Smooth muscle cell (in vitro differentiated cells): ENCODE measurements around the gene HK1. TPM values are rescaled to one million over a fixed set of nuclear protein-coding genes. Genes with fewer than 3 reads are reported as not detected.

Experiments used
- DNase-seq: peaks from one replicate; lab custom pipeline; 2025; ENCODE audit not compliant: unreplicated experiment; lab: John Stamatoyannopoulos, UW
- H2AFZ ChIP-seq: fragments of 200-600 bp; sonication (generic); 2 replicates; pipeline ENCODE4 v1.6.0; 2016; ENCODE audit warnings: antibody characterized with exemption, low read depth, mild to moderate bottlenecking
- H3F3A ChIP-seq: fragments of 200-600 bp; sonication (generic); 2 replicates; pipeline ENCODE4 v1.6.0; 2017; ENCODE audit warnings: antibody characterized with exemption, low read depth
- H3K27ac ChIP-seq: fragments of 200-600 bp; sonication (generic); 2 replicates; pipeline ENCODE4 v1.5.1; 2016; ENCODE audit warnings: low read depth, mild to moderate bottlenecking
- H3K27me3 ChIP-seq: fragments of 200-600 bp; sonication (generic); 2 replicates; pipeline ENCODE4 v1.6.1; 2016; ENCODE audit warnings: low read depth, mild to moderate bottlenecking
- H3K36me3 ChIP-seq: fragments of 200-600 bp; sonication (generic); 2 replicates; pipeline ENCODE4 v1.5.1; 2016; ENCODE audit warnings: low read depth
- H3K4me1 ChIP-seq: fragments of 200-600 bp; sonication (generic); 2 replicates; pipeline ENCODE4 v1.5.1; 2016; ENCODE audit warnings: low read depth
- H3K4me2 ChIP-seq: fragments of 200-600 bp; sonication (generic); 2 replicates; pipeline ENCODE4 v1.6.0; 2016; ENCODE audit warnings: mild to moderate bottlenecking
- H3K4me3 ChIP-seq: fragments of 200-600 bp; sonication (generic); 2 replicates; pipeline ENCODE4 v1.5.1; 2016; ENCODE audit warnings: mild to moderate bottlenecking
- H3K79me2 ChIP-seq: fragments of 200-600 bp; sonication (generic); 2 replicates; pipeline ENCODE4 v1.6.0; 2016; ENCODE audit warnings: low read depth, mild to moderate bottlenecking
- H3K9ac ChIP-seq: fragments of 200-600 bp; sonication (generic); 2 replicates; pipeline ENCODE4 v1.6.0; 2016; ENCODE audit warnings: low read depth
- H3K9me3 ChIP-seq: fragments of 200-600 bp; sonication (generic); replicated peaks from 2 replicates; pipeline ENCODE4 v1.5.1; 2016; ENCODE audit warnings: low read depth
- H4K20me1 ChIP-seq: fragments of 200-600 bp; sonication (generic); 2 replicates; pipeline ENCODE4 v1.6.0; 2016; ENCODE audit warnings: low read depth
- WGBS: methylation state at CpG from one replicate; pipeline ENCODE4 v1.1.7; 2016; ENCODE audit warnings: low lambda C conversion rate; 5-methylcytosine and 5-hydroxymethylcytosine counted together
- polyA plus RNA-seq: library from polyadenylated mRNA; unstranded; fragments of >200 nt; fragmentation: Nextera tagmentation; extraction: Ambion mirVana; gene quantifications from 2 replicates; pipeline ENCODE4 v1.2.1, GENCODE V29; 2016
- total RNA-seq: library from RNA; depleted of rRNA; stranded (reverse); fragments of >200 nt; gene quantifications from 2 replicates; pipeline ENCODE4 v1.2.3, GENCODE V29; 2014
- TF ChIP-seq, protein P1 (sequence below): fragments of 200-600 bp; sonication (generic); IDR thresholded peaks from 2 replicates; pipeline ENCODE4 v1.5.1; 2017; ENCODE audit warnings: borderline replicate concordance, mild to moderate bottlenecking, antibody characterized with exemption; ENCODE audit not compliant: insufficient read depth, poor library complexity, severe bottlenecking

Gene HK1
- total and polyA plus RNA-seq, 2 experiments from 2014 or later = 62.7 to 123 TPM

- no peak overlapping the region for H3K9ac ChIP-seq
- no peaks in the 10 kb centered on the region for H3K4me1 ChIP-seq
- no peak overlapping the region for H3K27ac ChIP-seq
- no peak overlapping the region for H3K4me2 ChIP-seq
- WGBS = 89% methylated on average over 6 of the region's 6 CpGs
- peaks cover 11% of the 10 kb centered on the region for H4K20me1 ChIP-seq
- TF ChIP-seq, protein P1, sequence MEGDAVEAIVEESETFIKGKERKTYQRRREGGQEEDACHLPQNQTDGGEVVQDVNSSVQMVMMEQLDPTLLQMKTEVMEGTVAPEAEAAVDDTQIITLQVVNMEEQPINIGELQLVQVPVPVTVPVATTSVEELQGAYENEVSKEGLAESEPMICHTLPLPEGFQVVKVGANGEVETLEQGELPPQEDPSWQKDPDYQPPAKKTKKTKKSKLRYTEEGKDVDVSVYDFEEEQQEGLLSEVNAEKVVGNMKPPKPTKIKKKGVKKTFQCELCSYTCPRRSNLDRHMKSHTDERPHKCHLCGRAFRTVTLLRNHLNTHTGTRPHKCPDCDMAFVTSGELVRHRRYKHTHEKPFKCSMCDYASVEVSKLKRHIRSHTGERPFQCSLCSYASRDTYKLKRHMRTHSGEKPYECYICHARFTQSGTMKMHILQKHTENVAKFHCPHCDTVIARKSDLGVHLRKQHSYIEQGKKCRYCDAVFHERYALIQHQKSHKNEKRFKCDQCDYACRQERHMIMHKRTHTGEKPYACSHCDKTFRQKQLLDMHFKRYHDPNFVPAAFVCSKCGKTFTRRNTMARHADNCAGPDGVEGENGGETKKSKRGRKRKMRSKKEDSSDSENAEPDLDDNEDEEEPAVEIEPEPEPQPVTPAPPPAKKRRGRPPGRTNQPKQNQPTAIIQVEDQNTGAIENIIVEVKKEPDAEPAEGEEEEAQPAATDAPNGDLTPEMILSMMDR = no peak
- no peaks in the 10 kb centered on the region for H3K36me3 ChIP-seq
- H2AFZ ChIP-seq = no peak overlapping the region
- H3F3A ChIP-seq = peaks cover 20% of the 10 kb centered on the region
- H3K9me3 ChIP-seq = no peaks in the 10 kb centered on the region
- H3K79me2 ChIP-seq = no peaks in the 10 kb centered on the region
- no peaks in the 10 kb centered on the region for H3K27me3 ChIP-seq
- no peak overlapping the region for H3K4me3 ChIP-seq
- DNase-seq = no peak
Observed at GRCh38 chr10:69402386-69402785, 124.1 kb downstream of the HK1 start.

DNA sequence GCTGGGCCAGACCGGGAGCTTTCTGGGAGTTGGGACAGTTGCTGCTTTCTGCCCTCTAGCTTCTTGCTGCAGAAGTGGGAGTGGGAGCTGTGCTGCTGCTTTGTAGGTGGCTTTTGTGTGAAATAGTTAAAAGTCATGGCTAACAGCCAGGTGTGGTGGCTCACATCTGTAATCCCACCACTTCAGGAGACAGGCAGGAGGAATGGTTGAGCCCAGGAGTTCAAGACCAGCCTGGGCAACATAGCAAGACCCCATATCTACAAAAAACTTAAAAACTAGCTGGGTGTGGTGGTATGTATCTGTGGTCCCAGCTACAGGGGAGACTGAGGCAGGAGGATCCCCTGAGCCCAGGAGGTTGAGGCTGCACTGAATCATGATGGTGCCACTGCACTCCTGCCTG lies 124.8 kb downstream of the HK1 start:
- no peak overlapping the region for H3K4me2 ChIP-seq
- H3F3A ChIP-seq = peaks cover 20% of the 10 kb centered on the region
- H3K4me1 ChIP-seq = no peaks in the 10 kb centered on the region
- no peak overlapping the region for H3K4me3 ChIP-seq
- H3K36me3 ChIP-seq = no peaks in the 10 kb centered on the region
- no peak for DNase-seq
- H3K27me3 ChIP-seq = no peaks in the 10 kb centered on the region
- H3K27ac ChIP-seq = no peak overlapping the region
- no peak overlapping the region for H2AFZ ChIP-seq
- H3K9ac ChIP-seq = no peak overlapping the region
- 94% methylated on average over 1 of the region's 1 CpG for WGBS
- H3K9me3 ChIP-seq = no peaks in the 10 kb centered on the region
- H3K79me2 ChIP-seq = no peaks in the 10 kb centered on the region
- peaks cover 4% of the 10 kb centered on the region for H4K20me1 ChIP-seq
- TF ChIP-seq, protein P1 = no peak

- Histone ChIP-seq H3K36me3 (no peaks in the 10 kb centered on the region), H3K79me2 (no peaks in the 10 kb centered on the region), H3K27ac (peak overlapping the region; percentile 47), H3K9me3 (no peaks in the 10 kb centered on the region), H3K4me3 (no peak overlapping the region), H3K4me2 (peak overlapping the region; percentile 16), H2AFZ (no peak overlapping the region), H3K4me1 (no peaks in the 10 kb centered on the region), H3K9ac (no peak overlapping the region), H4K20me1 (peaks cover 3% of the 10 kb centered on the region), H3F3A (peaks cover 20% of the 10 kb centered on the region), H3K27me3 (no peaks in the 10 kb centered on the region)
- TF ChIP-seq, protein P1 = no peak
- DNase-seq = no peak
- WGBS = 52% methylated on average over 3 of the region's 3 CpGs
Observed at GRCh38 chr10:69403519-69403918, 125.2 kb downstream of the HK1 start.

DNA sequence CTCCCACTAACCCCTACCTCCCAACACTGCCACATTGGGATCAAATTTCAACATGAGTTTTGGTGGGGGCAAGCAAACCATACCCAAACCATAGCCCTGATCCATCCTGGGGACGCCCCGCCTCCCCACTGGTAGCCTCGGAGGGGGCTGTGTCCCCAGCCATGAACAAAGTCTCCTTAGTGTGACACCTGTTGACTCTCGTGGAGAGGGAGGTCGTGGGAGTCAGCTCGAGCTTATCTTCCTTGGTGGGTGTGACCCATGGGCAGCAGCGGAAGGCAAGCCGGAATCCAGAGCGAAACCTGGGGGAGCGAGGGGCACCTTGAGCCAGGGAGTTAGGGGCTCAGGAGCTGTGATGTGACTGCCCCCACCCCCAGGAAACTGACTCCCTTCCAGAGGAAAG lies 126.5 kb downstream of the HK1 start:
- H3K9ac ChIP-seq = no peak overlapping the region
- no peak overlapping the region for H3K4me2 ChIP-seq
- H3K36me3 ChIP-seq = no peaks in the 10 kb centered on the region
- no peaks in the 10 kb centered on the region for H3K9me3 ChIP-seq
- H4K20me1 ChIP-seq = no peaks in the 10 kb centered on the region
- no peak overlapping the region for H2AFZ ChIP-seq
- no peaks in the 10 kb centered on the region for H3K79me2 ChIP-seq
- no peak for DNase-seq
- H3K4me3 ChIP-seq = no peak overlapping the region
- no peaks in the 10 kb centered on the region for H3K27me3 ChIP-seq
- H3K4me1 ChIP-seq = no peaks in the 10 kb centered on the region
- 93% methylated on average over 10 of the region's 10 CpGs for WGBS
- TF ChIP-seq, protein P1 = no peak
- peaks cover 27% of the 10 kb centered on the region for H3F3A ChIP-seq
- peak overlapping the region; percentile 42 for H3K27ac ChIP-seq
